NCI-H2107 treated with DMSO at 0.1 percent for 48 hours (cell line): ENCODE data around the gene SLC52A1.

Experiments used
- DNase-seq: peaks from one replicate; lab custom pipeline; 2025; ENCODE audit not compliant: unreplicated experiment; lab: John Stamatoyannopoulos, UW

SLC52A1 gene

DNA sequence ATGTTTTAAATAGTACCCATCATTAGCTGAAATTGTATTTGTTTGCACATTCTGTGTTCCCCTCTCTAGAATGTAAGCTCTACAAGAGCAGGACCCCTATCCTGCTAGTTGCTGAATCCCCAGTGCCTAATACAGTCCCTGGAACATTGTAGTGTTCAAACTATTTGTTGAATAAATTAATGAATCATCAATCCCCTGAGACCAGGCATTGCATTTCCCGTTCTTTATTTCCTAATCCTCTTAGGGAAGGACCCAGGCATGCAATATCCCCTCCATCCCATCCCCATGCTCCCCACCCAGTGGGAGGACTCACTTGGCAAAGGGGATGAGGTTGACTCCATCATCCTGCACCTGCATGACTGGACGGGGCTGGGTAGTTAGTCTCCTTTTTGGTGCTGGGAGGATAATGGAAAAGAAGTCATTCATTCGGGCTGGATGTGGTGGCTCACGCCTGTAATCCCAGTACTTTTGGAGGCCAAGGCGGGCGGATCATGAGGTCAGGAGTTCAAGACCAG, 41.1 kb downstream of the SLC52A1 start:
- DNase-seq: no peak

GRCh38 chr17:4987767-4988567, 47.3 kb downstream of the SLC52A1 start:
- DNase-seq: peak; percentile 16

DNA sequence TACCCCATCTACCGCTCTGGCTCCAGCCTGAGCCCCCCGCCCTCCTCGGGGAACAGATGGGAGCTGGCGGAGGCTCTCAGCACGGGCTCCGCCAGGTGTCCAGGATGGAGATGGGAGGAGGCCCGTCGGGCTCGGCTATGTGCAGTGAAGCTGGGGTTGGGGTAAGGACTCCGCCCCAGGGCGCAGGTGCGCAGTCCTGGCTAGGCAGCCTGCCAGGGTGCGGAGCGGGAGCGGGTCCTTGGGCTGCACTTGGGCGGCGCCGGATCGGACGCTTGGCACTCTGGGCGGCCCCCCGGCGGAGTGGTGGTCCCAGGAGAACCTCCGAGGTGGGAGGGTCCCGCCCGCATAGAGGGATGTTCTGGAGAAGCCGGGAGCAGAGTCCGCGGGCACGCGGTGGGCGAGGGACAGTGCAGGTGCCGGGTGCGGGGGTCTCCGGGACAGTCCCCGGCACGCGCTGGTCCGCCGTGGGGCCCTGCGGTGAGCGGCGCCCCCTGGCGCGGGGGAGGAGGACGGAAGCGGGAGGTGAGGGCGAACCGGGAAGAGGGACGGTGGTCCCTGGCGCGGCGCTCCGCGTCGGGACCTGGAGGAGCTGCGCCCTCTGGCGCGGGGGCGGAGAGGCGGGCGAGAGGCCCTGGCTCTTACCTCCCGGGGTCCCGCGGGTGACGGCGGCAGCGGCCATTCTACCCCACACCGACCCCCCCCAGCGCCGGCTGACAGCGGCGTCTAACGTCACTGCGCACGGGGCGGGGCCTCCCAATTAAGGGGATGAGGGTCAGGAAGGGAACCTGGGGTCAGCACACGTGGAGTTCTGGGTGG, 48.1 kb downstream of the SLC52A1 start, which contains the start of gene CAMTA2:
TSS of gene CAMTA2 (minus strand) at position 725 of the 816 bp plus-strand sequence. CDS start 1,453 bp downstream, outside the sequence.
- peak; percentile 41 for DNase-seq

GRCh38 chr17:4986403-4986802, 48.8 kb downstream of the SLC52A1 start:
- no peak for DNase-seq
